ENCODE measurements around the gene MYO6. TPM values are rescaled to one million over a fixed set of nuclear protein-coding genes. Genes with fewer than 3 reads are reported as not detected.

MYO6 gene
- total and polyA plus RNA-seq, 8 donors, result 14.6 to 80.4 (median 35.0) TPM

DNA sequence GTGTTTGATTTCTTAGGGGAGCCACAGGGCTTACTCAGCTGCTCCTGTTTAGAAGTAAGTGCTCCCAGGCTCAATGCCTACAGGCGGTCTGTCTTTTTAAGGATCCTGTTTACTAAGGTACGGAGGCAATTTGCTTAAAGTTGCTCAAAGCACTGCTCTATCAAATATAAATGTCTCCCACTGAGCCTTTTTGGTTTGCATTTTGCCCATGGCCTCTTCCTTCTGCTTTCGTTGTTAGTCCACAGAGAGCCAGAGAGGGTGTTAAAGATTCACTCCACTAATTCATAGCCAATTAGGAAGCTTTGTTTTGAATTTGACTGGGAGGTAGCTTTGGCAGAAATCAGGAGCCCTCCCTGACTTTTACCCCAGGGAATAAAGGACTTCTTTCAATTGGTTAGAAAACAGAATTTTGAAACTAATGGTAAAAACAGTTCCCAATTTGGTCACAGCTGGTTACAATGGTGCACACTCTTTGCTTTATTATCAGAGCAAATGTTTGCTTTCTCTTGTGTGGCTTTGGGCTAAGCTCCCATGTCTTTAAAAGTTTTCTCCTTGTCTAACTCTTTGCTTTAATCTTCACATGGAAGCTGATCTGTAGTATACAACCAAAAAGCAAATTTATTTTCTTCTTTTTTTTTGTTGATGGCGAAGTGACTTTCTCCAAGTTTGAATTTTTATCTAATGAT lies 197.2 kb downstream of the MYO6 start:
- 18 to 34% (median 20%) methylated on average over 4 of the region's 4 CpGs for WGBS, 5 donors
- Histone ChIP-seq H3K9me3 (no peaks in the 10 kb centered on the region), H3K4me1 (peaks cover 0 to 6% (median 2%) of the 10 kb centered on the region in 4 donors), H3K27ac (no peak overlapping the region), H3K27me3 (peaks cover 0 to 9% (median 5%) of the 10 kb centered on the region in 3 donors), H3K36me3 (no peaks in the 10 kb centered on the region), H3K4me3 (no peak overlapping the region)
- DNase-seq, result no peak
- intact Hi-C loops (cut with DNase I; ENCODE audit: low total_unique reads), result no loop called here
- TF ChIP-seq EP300 (IDR thresholded peaks at IDR 0.05), result no peak
- TF ChIP-seq CTCF (IDR thresholded peaks at IDR 0.05), result no peak
- no peak for TF ChIP-seq POLR2A (IDR thresholded peaks at IDR 0.05)
- TF ChIP-seq POLR2AphosphoS5 (IDR thresholded peaks at IDR 0.05), result no peak

GRCh38 chr6:75947935-75948334 lies 198.9 kb downstream of the MYO6 start:
- Histone ChIP-seq H3K36me3 (no peaks in the 10 kb centered on the region), H3K27ac (no peak overlapping the region), H3K9me3 (no peaks in the 10 kb centered on the region), H3K4me3 (no peak overlapping the region), H3K27me3 (peaks cover 0 to 9% (median 5%) of the 10 kb centered on the region in 3 donors), H3K4me1 (peaks cover 0 to 6% (median 2%) of the 10 kb centered on the region in 4 donors)
- WGBS, 5 donors, result 58 to 75% (median 65%) methylated on average over 5 of the region's 5 CpGs
- no peak for DNase-seq
- no peak for TF ChIP-seq POLR2A (IDR thresholded peaks at IDR 0.05)
- no peak for TF ChIP-seq POLR2AphosphoS5 (IDR thresholded peaks at IDR 0.05)
- TF ChIP-seq CTCF (IDR thresholded peaks at IDR 0.05), result no peak
- no peak for TF ChIP-seq EP300 (IDR thresholded peaks at IDR 0.05)
- intact Hi-C loops (cut with DNase I; ENCODE audit: low total_unique reads), result no loop called here

GRCh38 chr6:75952128-75952527 lies 203.1 kb downstream of the MYO6 start:
- Histone ChIP-seq H3K4me3 (no peak overlapping the region), H3K9me3 (no peaks in the 10 kb centered on the region), H3K4me1 (no peaks in the 10 kb centered on the region), H3K36me3 (no peaks in the 10 kb centered on the region), H3K27me3 (peaks cover 0 to 5% (median 0%) of the 10 kb centered on the region in 3 donors), H3K27ac (no peak overlapping the region)
- 55 to 72% (median 59%) methylated on average over 3 of the region's 3 CpGs for WGBS, 5 donors
- TF ChIP-seq POLR2AphosphoS5 (IDR thresholded peaks at IDR 0.05) (no peak), EP300 (IDR thresholded peaks at IDR 0.05) (no peak), CTCF (IDR thresholded peaks at IDR 0.05) (no peak), POLR2A (IDR thresholded peaks at IDR 0.05) (no peak)
- no peak for DNase-seq
- intact Hi-C loops (cut with DNase I; ENCODE audit: low total_unique reads), result no loop called here

DNA sequence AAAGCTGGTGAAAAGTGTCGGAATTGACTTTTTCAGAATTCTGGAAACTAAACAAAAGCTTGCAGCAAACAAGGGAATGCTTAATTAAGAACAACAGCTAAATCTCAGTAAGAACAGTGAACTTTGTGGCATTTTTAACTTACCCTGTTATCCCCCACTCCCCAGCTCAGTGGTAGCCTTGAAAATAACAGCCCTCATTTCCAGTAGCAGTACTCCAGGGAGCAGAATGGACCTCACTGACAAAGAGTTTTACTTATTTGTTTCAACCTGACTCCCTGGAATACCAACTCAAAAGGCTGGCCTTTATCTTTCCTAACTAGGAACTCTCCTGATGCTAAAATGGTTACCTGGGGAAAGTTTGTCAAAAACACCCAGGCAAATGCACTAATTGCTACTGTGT lies 214.5 kb downstream of the MYO6 start:
- no peaks in the 10 kb centered on the region for H3K4me1 ChIP-seq
- intact Hi-C loops (cut with DNase I; ENCODE audit: low total_unique reads), result no loop called here
- no peaks in the 10 kb centered on the region for H3K36me3 ChIP-seq
- no peak overlapping the region for H3K27ac ChIP-seq
- no peak overlapping the region for H3K4me3 ChIP-seq
- peaks cover 0 to 5% (median 2%) of the 10 kb centered on the region in 4 donors for H3K9me3 ChIP-seq
- no peak for DNase-seq
- TF ChIP-seq POLR2AphosphoS5 (IDR thresholded peaks at IDR 0.05), result no peak
- no peak for TF ChIP-seq CTCF (IDR thresholded peaks at IDR 0.05)
- TF ChIP-seq EP300 (IDR thresholded peaks at IDR 0.05), result no peak
- no peak for TF ChIP-seq POLR2A (IDR thresholded peaks at IDR 0.05)
- H3K27me3 ChIP-seq, result peaks cover 0 to 10% (median 0%) of the 10 kb centered on the region in 3 donors
- 83 to 98% (median 91%) methylated on average over 1 of the region's 1 CpG for WGBS, 5 donors

Measured in stomach (tissue), 9 donors.